GM21528 (cell line): Measurements from ENCODE around the gene FAT1.

Experiments used
- ATAC-seq: cut with Tn5 transposase; IDR thresholded peaks from one replicate; pipeline ENCODE4 v1.9.1; 2021; ENCODE audit warnings: mild to moderate bottlenecking, moderate library complexity; ENCODE audit not compliant: unreplicated experiment, low FRiP score

The FAT1 gene

GRCh38 chr4:186725469-186726425 lies 2.1 kb upstream of the FAT1 start:
- ATAC-seq: no peak

- ATAC-seq: no peak
Measured at GRCh38 chr4:186724864-186725468, 1.3 kb upstream of the FAT1 start.

- no peak for ATAC-seq
Measured at GRCh38 chr4:186724058-186724863, 605 bp upstream of the FAT1 start.

- no peak for ATAC-seq
Measured at GRCh38 chr4:186722796-186723291, 812 bp downstream of the FAT1 start.

- no peak for ATAC-seq
Measured at GRCh38 chr4:186719925-186720694, 3.5 kb downstream of the FAT1 start.

- ATAC-seq: no peak
Measured at GRCh38 chr4:186717556-186717955, 6.1 kb downstream of the FAT1 start.

GRCh38 chr4:186715077-186715476 lies 8.6 kb downstream of the FAT1 start:
- ATAC-seq: no peak

GRCh38 chr4:186714006-186714675 lies 9.5 kb downstream of the FAT1 start:
- no peak for ATAC-seq

- ATAC-seq: no peak
Measured at GRCh38 chr4:186712690-186713089, 11.0 kb downstream of the FAT1 start.

GRCh38 chr4:186710521-186711119 lies 13.0 kb downstream of the FAT1 start:
- ATAC-seq: no peak

- no peak for ATAC-seq
Measured at GRCh38 chr4:186709517-186709916, 14.1 kb downstream of the FAT1 start.

GRCh38 chr4:186708554-186708953 lies 15.1 kb downstream of the FAT1 start:
- ATAC-seq: no peak

- no peak for ATAC-seq
Measured at GRCh38 chr4:186707996-186708395, 15.7 kb downstream of the FAT1 start.

GRCh38 chr4:186707574-186707973 lies 16.1 kb downstream of the FAT1 start:
- no peak for ATAC-seq

- ATAC-seq: no peak
Measured at GRCh38 chr4:186704057-186704456, 19.6 kb downstream of the FAT1 start.

- ATAC-seq: no peak
Measured at GRCh38 chr4:186703510-186703909, 20.1 kb downstream of the FAT1 start.

GRCh38 chr4:186702940-186703339 lies 20.7 kb downstream of the FAT1 start:
- ATAC-seq: no peak

- ATAC-seq: no peak
Measured at GRCh38 chr4:186702297-186702696, 21.4 kb downstream of the FAT1 start.

GRCh38 chr4:186701788-186702187 lies 21.9 kb downstream of the FAT1 start:
- ATAC-seq: no peak
